ENCODE measurements around the gene VSX1. TPM values are rescaled to one million over a fixed set of nuclear protein-coding genes. Genes with fewer than 3 reads are reported as not detected.
A peak's percentile ranks its signal among the peaks of the same experiment; 100 is the strongest.

The VSX1 gene
- total RNA-seq = not detected in 2 replicates

DNA sequence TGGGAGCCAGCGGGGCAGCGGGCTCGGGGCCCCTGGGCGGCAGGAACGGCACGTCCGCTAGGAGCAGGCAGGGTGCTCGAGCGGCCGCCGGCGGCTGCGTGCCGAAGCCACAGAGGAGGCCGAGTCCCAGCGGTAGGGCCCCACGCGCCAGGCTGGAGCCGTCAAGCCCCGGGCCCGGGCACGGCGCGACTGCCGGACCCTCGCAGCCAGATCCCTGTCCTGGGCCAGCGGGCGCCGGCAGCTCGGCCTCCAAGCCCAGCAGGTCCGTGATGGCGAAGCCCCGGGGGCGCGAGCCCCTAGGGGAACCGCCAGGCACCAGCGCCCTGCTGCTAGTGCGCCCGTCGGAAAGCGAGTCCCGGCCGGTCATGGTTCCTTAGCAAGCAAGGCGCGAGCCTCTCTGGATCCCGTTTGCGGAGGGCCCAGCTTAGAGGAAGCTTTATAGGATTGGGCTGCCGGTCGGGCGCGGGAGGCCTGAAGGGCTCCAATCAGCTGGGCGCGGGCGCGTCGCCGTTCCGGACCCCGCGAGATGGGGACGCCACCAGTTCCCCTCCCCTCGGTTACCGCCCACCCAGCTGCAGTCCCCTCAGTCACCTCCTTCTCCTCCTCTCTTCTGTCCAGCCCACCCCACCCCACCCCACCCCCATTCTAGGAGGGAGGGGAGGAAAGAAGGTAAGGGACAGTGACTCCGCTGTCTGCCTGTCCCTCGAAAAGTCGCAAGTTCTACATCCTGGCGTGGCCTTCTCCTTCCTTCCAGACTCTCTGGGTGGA, at the start of gene VSX1:
TSS of gene VSX1 (minus strand) at position 412 of the 768 bp plus-strand sequence. CDS start at position 367, 45 bp downstream.
- H3K4me1 Mint-ChIP-seq (ENCODE audit: low read depth) = peaks cover 9% of the 10 kb centered on the region
- H3K4me3 Mint-ChIP-seq = no peak within 1 kb of the TSS
- no peak for DNase-seq (ENCODE audit: low spot score)
- peaks cover 76% of the 10 kb centered on the region for H3K27me3 Mint-ChIP-seq (ENCODE audit: insufficient read depth)
- H3K36me3 Mint-ChIP-seq (ENCODE audit: low read depth) = peaks cover 1% of the 10 kb centered on the region
- intact Hi-C loops (cut with micrococcal nuclease) = loop anchor here (5.0 kb wide), 2 partner anchors 315 to 610 kb away; no protein-coding TSS in a partner anchor
- no peaks in the 10 kb centered on the region for H3K9me3 Mint-ChIP-seq
- peak within 1 kb of the TSS; percentile 34 for H3K27ac Mint-ChIP-seq

- Mint-ChIP-seq H3K36me3 (ENCODE audit: low read depth) (no peaks in the 10 kb centered on the region), H3K4me1 (ENCODE audit: low read depth) (no peaks in the 10 kb centered on the region), H3K4me3 (no peak overlapping the region), H3K27me3 (ENCODE audit: insufficient read depth) (peaks cover 3% of the 10 kb centered on the region), H3K27ac (no peak overlapping the region), H3K9me3 (no peaks in the 10 kb centered on the region)
- intact Hi-C loops (cut with micrococcal nuclease) = no loop called here
- no peak for DNase-seq (ENCODE audit: low spot score)
These were observed 48.0 kb upstream of the VSX1 start for GRCh38 chr20:25129908-25130307.

DNA sequence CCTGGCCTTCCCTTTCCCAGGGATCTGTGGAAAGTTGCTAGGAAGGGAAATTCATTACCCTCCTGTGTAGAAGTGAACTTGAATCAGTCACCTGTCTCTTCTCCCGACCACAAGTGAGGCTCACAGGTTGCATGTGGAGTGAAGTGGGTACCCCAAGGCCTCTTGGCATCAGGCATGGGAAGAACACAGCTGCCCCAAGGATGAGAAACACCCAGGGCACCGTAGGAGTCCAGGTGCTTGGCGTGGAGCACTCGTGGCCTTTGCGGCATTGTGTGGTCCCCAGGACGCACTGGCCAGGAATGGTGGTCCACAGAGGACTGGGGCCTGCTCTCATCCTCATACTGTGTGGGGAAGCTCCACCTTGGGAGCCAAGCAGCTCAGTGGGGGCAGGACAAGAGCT, 47.5 kb upstream of the VSX1 start:
- Mint-ChIP-seq H3K27me3 (ENCODE audit: insufficient read depth) (peaks cover 3% of the 10 kb centered on the region), H3K27ac (no peak overlapping the region), H3K9me3 (no peaks in the 10 kb centered on the region), H3K4me3 (no peak overlapping the region), H3K36me3 (ENCODE audit: low read depth) (no peaks in the 10 kb centered on the region), H3K4me1 (ENCODE audit: low read depth) (no peaks in the 10 kb centered on the region)
- intact Hi-C loops (cut with micrococcal nuclease) = no loop called here
- no peak for DNase-seq (ENCODE audit: low spot score)

- H3K9me3 Mint-ChIP-seq = no peaks in the 10 kb centered on the region
- H3K4me1 Mint-ChIP-seq (ENCODE audit: low read depth) = no peaks in the 10 kb centered on the region
- intact Hi-C loops (cut with micrococcal nuclease) = no loop called here
These were observed 46.7 kb upstream of the VSX1 start for GRCh38 chr20:25128649-25129048.

DNA sequence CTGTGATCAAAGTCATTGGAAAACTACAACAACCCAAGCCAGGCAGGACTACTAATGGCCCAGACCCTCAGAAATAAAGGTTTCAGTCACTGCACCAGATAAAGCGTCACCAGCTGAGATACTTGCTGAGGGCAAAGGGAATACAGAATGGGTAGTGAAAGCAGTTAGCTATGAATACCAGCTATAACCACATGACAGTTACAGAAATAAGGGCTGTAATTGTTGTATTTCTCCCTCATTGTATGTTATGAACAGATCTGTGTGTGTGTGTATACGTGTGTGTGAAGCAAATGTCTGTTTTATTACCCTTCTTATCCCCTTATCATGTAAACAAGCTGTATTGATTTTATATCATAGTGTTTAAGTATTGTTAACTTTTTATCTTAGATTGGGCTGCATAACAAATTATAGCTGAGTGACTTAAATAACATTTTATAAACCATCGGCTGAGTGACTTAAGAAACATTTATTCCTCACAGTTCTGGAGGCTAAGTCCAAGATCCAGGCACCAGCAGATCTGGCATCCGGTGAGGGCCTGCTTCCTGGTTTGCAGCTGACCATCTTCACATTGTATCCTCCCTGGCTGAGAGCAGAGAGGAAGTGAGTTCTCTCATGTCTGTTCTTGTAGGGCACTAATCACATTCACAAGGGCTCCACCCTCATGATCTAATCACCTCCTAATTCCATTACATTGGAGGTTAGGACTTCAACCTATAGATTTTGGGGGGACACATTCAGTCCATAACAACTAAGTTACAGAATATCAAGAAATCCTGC, 46.0 kb upstream of the VSX1 start:
- intact Hi-C loops (cut with micrococcal nuclease) = no loop called here
- no peak for DNase-seq (ENCODE audit: low spot score)
- Mint-ChIP-seq H3K27me3 (ENCODE audit: insufficient read depth) (peaks cover 3% of the 10 kb centered on the region), H3K27ac (no peak overlapping the region), H3K4me1 (ENCODE audit: low read depth) (no peaks in the 10 kb centered on the region), H3K36me3 (ENCODE audit: low read depth) (no peaks in the 10 kb centered on the region), H3K9me3 (no peaks in the 10 kb centered on the region), H3K4me3 (no peak overlapping the region)

More at GRCh38 chr20:25128649-25129048, 46.7 kb upstream of the VSX1 start:
- DNase-seq (ENCODE audit: low spot score) = no peak
- Mint-ChIP-seq H3K27ac (no peak overlapping the region), H3K4me3 (no peak overlapping the region), H3K36me3 (ENCODE audit: low read depth) (no peaks in the 10 kb centered on the region), H3K27me3 (ENCODE audit: insufficient read depth) (peaks cover 3% of the 10 kb centered on the region)

- Mint-ChIP-seq H3K4me1 (ENCODE audit: low read depth) (no peaks in the 10 kb centered on the region), H3K4me3 (no peak overlapping the region), H3K27me3 (ENCODE audit: insufficient read depth) (peaks cover 7% of the 10 kb centered on the region), H3K9me3 (no peaks in the 10 kb centered on the region), H3K27ac (no peak overlapping the region), H3K36me3 (ENCODE audit: low read depth) (no peaks in the 10 kb centered on the region)
- intact Hi-C loops (cut with micrococcal nuclease) = no loop called here
- DNase-seq (ENCODE audit: low spot score) = no peak
These were observed 44.5 kb upstream of the VSX1 start for GRCh38 chr20:25126204-25127029.

DNA sequence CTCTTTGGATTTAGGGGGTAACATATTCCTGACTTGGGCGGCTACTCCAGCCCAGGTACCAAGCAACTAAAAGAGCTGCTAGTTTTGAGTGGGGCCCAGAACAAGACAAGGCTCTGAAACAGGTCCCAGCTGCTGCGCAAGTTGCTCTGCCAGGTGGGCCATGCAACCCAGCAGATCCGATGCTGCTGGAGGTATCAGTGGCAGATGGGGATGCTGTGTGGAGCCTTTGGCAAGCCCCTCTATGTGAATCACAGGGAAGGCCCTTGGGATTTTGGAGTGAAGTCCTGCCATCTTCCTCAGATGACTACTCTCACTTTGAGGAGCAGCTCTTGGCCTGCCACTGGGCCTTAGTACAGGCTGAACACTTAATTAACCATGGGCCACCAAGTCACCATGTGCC, 43.7 kb upstream of the VSX1 start:
- H3K27me3 Mint-ChIP-seq (ENCODE audit: insufficient read depth) = peaks cover 4% of the 10 kb centered on the region
- no peaks in the 10 kb centered on the region for H3K9me3 Mint-ChIP-seq
- no peak overlapping the region for H3K27ac Mint-ChIP-seq
- DNase-seq (ENCODE audit: low spot score) = no peak
- H3K4me3 Mint-ChIP-seq = no peak overlapping the region
- intact Hi-C loops (cut with micrococcal nuclease) = no loop called here
- no peaks in the 10 kb centered on the region for H3K4me1 Mint-ChIP-seq (ENCODE audit: low read depth)
- H3K36me3 Mint-ChIP-seq (ENCODE audit: low read depth) = no peaks in the 10 kb centered on the region

DNA sequence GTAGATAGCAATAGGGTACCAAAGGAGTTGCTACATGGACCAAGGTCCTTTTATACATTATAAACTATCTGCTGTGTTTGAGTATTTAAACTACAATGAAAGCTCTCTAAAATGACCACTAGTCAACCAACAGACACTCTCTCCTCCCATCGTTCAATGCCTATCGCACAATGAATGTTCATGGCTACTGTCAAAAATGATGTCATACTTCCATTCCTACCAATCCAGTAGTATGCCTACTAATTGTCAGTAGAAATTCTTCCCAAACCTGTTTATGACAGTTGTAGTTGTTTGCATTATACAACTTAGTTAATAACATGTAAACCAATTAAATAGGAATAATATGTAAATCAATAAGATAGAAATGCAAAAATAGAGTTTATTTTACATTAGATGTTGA, 39.0 kb upstream of the VSX1 start:
- no peak overlapping the region for H3K27ac Mint-ChIP-seq
- H3K4me1 Mint-ChIP-seq (ENCODE audit: low read depth) = no peaks in the 10 kb centered on the region
- no peaks in the 10 kb centered on the region for H3K36me3 Mint-ChIP-seq (ENCODE audit: low read depth)
- peaks cover 4% of the 10 kb centered on the region for H3K27me3 Mint-ChIP-seq (ENCODE audit: insufficient read depth)
- intact Hi-C loops (cut with micrococcal nuclease) = no loop called here
- no peaks in the 10 kb centered on the region for H3K9me3 Mint-ChIP-seq
- no peak for DNase-seq (ENCODE audit: low spot score)
- no peak overlapping the region for H3K4me3 Mint-ChIP-seq

GRCh38 chr20:25120457-25120856, 38.5 kb upstream of the VSX1 start:
- Mint-ChIP-seq H3K27ac (no peak overlapping the region), H3K4me3 (no peak overlapping the region), H3K27me3 (ENCODE audit: insufficient read depth) (peaks cover 4% of the 10 kb centered on the region), H3K9me3 (no peaks in the 10 kb centered on the region), H3K36me3 (ENCODE audit: low read depth) (no peaks in the 10 kb centered on the region), H3K4me1 (ENCODE audit: low read depth) (no peaks in the 10 kb centered on the region)
- intact Hi-C loops (cut with micrococcal nuclease) = no loop called here
- DNase-seq (ENCODE audit: low spot score) = no peak

GRCh38 chr20:25118529-25118928, 36.6 kb upstream of the VSX1 start:
- no peak for DNase-seq (ENCODE audit: low spot score)
- Mint-ChIP-seq H3K4me3 (no peak overlapping the region), H3K36me3 (ENCODE audit: low read depth) (no peaks in the 10 kb centered on the region), H3K27me3 (ENCODE audit: insufficient read depth) (peaks cover 6% of the 10 kb centered on the region), H3K9me3 (no peaks in the 10 kb centered on the region), H3K4me1 (ENCODE audit: low read depth) (no peaks in the 10 kb centered on the region), H3K27ac (no peak overlapping the region)
- intact Hi-C loops (cut with micrococcal nuclease) = no loop called here

GRCh38 chr20:25117990-25118389, 36.0 kb upstream of the VSX1 start:
- peaks cover 6% of the 10 kb centered on the region for H3K27me3 Mint-ChIP-seq (ENCODE audit: insufficient read depth)

DNA sequence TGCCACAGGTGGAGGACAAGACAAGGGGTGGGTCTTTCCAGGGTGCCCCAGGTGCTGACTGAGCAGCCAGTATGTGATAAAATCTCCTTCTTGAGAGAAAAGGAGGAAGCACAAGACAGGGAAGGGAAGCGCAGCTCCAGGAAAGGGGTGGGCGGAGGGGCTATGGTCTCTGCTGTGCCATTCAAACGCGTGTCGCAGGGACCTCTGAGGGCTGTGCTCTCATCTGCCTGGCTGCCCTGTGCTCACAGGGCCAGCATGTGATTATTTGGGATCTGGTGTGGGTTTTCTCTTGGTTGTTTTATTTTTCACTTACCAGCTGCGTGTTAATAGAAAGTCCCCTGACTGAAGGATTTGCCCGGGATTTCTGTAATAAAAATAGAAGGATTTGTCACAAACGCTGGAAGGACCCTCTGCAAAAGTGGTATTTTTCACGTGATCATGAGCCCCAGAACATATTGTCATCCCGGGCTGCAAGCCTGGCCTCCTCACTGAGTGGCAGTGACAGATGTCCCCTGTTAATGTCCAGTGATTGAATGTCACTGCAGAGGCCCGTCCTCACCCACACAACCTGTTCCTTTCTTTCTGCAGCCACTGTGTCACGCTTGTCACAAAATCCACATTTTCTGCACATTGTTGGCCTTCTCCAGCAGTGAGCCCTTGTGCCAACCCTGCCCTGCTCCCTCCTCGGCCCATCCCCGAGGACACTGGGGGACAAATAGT, 35.0 kb upstream of the VSX1 start:
- Mint-ChIP-seq H3K27ac (no peak overlapping the region), H3K4me1 (ENCODE audit: low read depth) (no peaks in the 10 kb centered on the region), H3K4me3 (no peak overlapping the region), H3K27me3 (ENCODE audit: insufficient read depth) (peaks cover 2% of the 10 kb centered on the region), H3K9me3 (no peaks in the 10 kb centered on the region), H3K36me3 (ENCODE audit: low read depth) (no peaks in the 10 kb centered on the region)
- intact Hi-C loops (cut with micrococcal nuclease) = no loop called here
- DNase-seq (ENCODE audit: low spot score) = no peak

More at GRCh38 chr20:25117990-25118389, 36.0 kb upstream of the VSX1 start:
- no peaks in the 10 kb centered on the region for H3K9me3 Mint-ChIP-seq
- DNase-seq (ENCODE audit: low spot score) = no peak
- no peak overlapping the region for H3K27ac Mint-ChIP-seq
- intact Hi-C loops (cut with micrococcal nuclease) = no loop called here
- H3K4me1 Mint-ChIP-seq (ENCODE audit: low read depth) = no peaks in the 10 kb centered on the region
- no peaks in the 10 kb centered on the region for H3K36me3 Mint-ChIP-seq (ENCODE audit: low read depth)
- no peak overlapping the region for H3K4me3 Mint-ChIP-seq

All from activated T-helper 1 cell treated with anti-CD3 and anti-CD28 coated beads, Interleukin-12 subunit alpha, Interleukin-12 subunit beta, Interleukin-2, Interleukin-4 antibody, amounts not matched to agents 30 ng/mL and 10 ng/mL and 1 ng/mL, durations not matched to agents 14 hours and 24 hours and 36 hours (primary cell).